ENCODE data around the gene USP3.

DNA sequence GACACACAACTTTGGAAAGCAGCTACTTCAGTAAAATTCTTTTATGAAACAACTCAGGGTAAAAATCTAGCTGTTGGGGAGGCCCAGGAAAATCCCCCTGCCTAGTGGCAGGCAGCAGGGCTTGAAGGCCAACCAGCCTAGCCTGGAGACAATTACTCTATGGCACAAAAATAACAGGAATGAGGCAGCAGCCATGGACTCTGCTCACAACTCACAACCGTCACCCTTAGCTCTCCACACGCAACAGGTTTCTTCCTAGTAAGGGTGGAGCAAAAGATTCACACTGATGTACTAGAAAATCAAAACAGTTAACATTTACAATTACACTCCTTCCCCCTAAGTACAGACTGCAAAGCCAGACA lies 92.3 kb downstream of the USP3 start:
- TF ChIP-seq, protein P1, sequence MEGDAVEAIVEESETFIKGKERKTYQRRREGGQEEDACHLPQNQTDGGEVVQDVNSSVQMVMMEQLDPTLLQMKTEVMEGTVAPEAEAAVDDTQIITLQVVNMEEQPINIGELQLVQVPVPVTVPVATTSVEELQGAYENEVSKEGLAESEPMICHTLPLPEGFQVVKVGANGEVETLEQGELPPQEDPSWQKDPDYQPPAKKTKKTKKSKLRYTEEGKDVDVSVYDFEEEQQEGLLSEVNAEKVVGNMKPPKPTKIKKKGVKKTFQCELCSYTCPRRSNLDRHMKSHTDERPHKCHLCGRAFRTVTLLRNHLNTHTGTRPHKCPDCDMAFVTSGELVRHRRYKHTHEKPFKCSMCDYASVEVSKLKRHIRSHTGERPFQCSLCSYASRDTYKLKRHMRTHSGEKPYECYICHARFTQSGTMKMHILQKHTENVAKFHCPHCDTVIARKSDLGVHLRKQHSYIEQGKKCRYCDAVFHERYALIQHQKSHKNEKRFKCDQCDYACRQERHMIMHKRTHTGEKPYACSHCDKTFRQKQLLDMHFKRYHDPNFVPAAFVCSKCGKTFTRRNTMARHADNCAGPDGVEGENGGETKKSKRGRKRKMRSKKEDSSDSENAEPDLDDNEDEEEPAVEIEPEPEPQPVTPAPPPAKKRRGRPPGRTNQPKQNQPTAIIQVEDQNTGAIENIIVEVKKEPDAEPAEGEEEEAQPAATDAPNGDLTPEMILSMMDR (IDR thresholded peaks at IDR 0.05), result no peak
- no peak for TF ChIP-seq POLR2AphosphoS5 (IDR thresholded peaks at IDR 0.05)
